ENCODE results near the gene AFF3.

The AFF3 gene

GRCh38 chr2:100064592-100065428 is 77.6 kb downstream of the AFF3 start:
- TF ChIP-seq TAF1 (IDR thresholded peaks at IDR 0.05; ENCODE audit: low read depth) = no peak
- no peak for TF ChIP-seq ZBTB7A (IDR thresholded peaks at IDR 0.05; ENCODE audit: low read depth)
- no peak for TF ChIP-seq EP300 (IDR thresholded peaks at IDR 0.05; ENCODE audit: borderline replicate concordance)
- no peak for TF ChIP-seq REST (IDR thresholded peaks at IDR 0.05; ENCODE audit: low read depth)
- no peak for TF ChIP-seq MAX (IDR thresholded peaks at IDR 0.05)
- TF ChIP-seq RAD21 (IDR thresholded peaks at IDR 0.05; ENCODE audit: low read depth) = no peak
- no peak for TF ChIP-seq TCF12 (IDR thresholded peaks at IDR 0.05; ENCODE audit: low read depth)
- TF ChIP-seq USF1 (IDR thresholded peaks at IDR 0.05) = no peak

- no peak for TF ChIP-seq RAD21 (IDR thresholded peaks at IDR 0.05; ENCODE audit: low read depth)
- TF ChIP-seq CEBPB (IDR thresholded peaks at IDR 0.05) = no peak
- no peak for TF ChIP-seq YY1 (IDR thresholded peaks at IDR 0.05; ENCODE audit: low read depth)
- TF ChIP-seq TEAD4 (IDR thresholded peaks at IDR 0.05) = no peak
- TF ChIP-seq REST (IDR thresholded peaks at IDR 0.05; ENCODE audit: low read depth) = no peak
- no peak for TF ChIP-seq EGR1 (IDR thresholded peaks at IDR 0.05)
- TF ChIP-seq MAX (IDR thresholded peaks at IDR 0.05) = no peak
- TF ChIP-seq ZBTB7A (IDR thresholded peaks at IDR 0.05; ENCODE audit: low read depth) = no peak
- TF ChIP-seq CREB1 (IDR thresholded peaks at IDR 0.05; ENCODE audit: low read depth) = no peak
- TF ChIP-seq TCF12 (IDR thresholded peaks at IDR 0.05; ENCODE audit: low read depth) = no peak
- no peak for TF ChIP-seq USF1 (IDR thresholded peaks at IDR 0.05)
- no peak for TF ChIP-seq EP300 (IDR thresholded peaks at IDR 0.05; ENCODE audit: borderline replicate concordance)
- no peak for TF ChIP-seq NFIC (IDR thresholded peaks at IDR 0.05)
- TF ChIP-seq TAF1 (IDR thresholded peaks at IDR 0.05; ENCODE audit: low read depth) = no peak
- TF ChIP-seq FOXM1 (IDR thresholded peaks at IDR 0.05; ENCODE audit: borderline replicate concordance, low read depth) = no peak
Measured at GRCh38 chr2:100064165-100064564, 78.2 kb downstream of the AFF3 start.

GRCh38 chr2:100063459-100063953 is 78.9 kb downstream of the AFF3 start:
- TF ChIP-seq ZBTB7A (IDR thresholded peaks at IDR 0.05; ENCODE audit: low read depth) (no peak), EP300 (IDR thresholded peaks at IDR 0.05; ENCODE audit: borderline replicate concordance) (no peak), RAD21 (IDR thresholded peaks at IDR 0.05; ENCODE audit: low read depth) (no peak), FOXM1 (IDR thresholded peaks at IDR 0.05; ENCODE audit: borderline replicate concordance, low read depth) (no peak), TEAD4 (IDR thresholded peaks at IDR 0.05) (no peak), YY1 (IDR thresholded peaks at IDR 0.05; ENCODE audit: low read depth) (no peak), MAX (IDR thresholded peaks at IDR 0.05) (no peak), USF1 (IDR thresholded peaks at IDR 0.05) (no peak), CREB1 (IDR thresholded peaks at IDR 0.05; ENCODE audit: low read depth) (no peak), CEBPB (IDR thresholded peaks at IDR 0.05) (no peak), NFIC (IDR thresholded peaks at IDR 0.05) (no peak), EGR1 (IDR thresholded peaks at IDR 0.05) (no peak), TAF1 (IDR thresholded peaks at IDR 0.05; ENCODE audit: low read depth) (no peak)

- TF ChIP-seq ZBTB7A (IDR thresholded peaks at IDR 0.05; ENCODE audit: low read depth) = no peak
- no peak for TF ChIP-seq TEAD4 (IDR thresholded peaks at IDR 0.05)
- no peak for TF ChIP-seq MAX (IDR thresholded peaks at IDR 0.05)
- no peak for TF ChIP-seq EGR1 (IDR thresholded peaks at IDR 0.05)
- TF ChIP-seq RAD21 (IDR thresholded peaks at IDR 0.05; ENCODE audit: low read depth) = no peak
- TF ChIP-seq NFIC (IDR thresholded peaks at IDR 0.05) = no peak
- no peak for TF ChIP-seq REST (IDR thresholded peaks at IDR 0.05; ENCODE audit: low read depth)
- TF ChIP-seq TCF12 (IDR thresholded peaks at IDR 0.05; ENCODE audit: low read depth) = no peak
- TF ChIP-seq CEBPB (IDR thresholded peaks at IDR 0.05) = no peak
- no peak for TF ChIP-seq TAF1 (IDR thresholded peaks at IDR 0.05; ENCODE audit: low read depth)
- TF ChIP-seq FOXM1 (IDR thresholded peaks at IDR 0.05; ENCODE audit: borderline replicate concordance, low read depth) = no peak
- TF ChIP-seq EP300 (IDR thresholded peaks at IDR 0.05; ENCODE audit: borderline replicate concordance) = no peak
- TF ChIP-seq CREB1 (IDR thresholded peaks at IDR 0.05; ENCODE audit: low read depth) = no peak
- TF ChIP-seq USF1 (IDR thresholded peaks at IDR 0.05) = no peak
- TF ChIP-seq YY1 (IDR thresholded peaks at IDR 0.05; ENCODE audit: low read depth) = no peak
Measured at GRCh38 chr2:100062336-100062735, 80.1 kb downstream of the AFF3 start.

Data from Ishikawa (cell line).